Stomach (tissue), 9 donors: ENCODE measurements around the gene EAF1. TPM values are rescaled to one million over a fixed set of nuclear protein-coding genes. Genes with fewer than 3 reads are reported as not detected.

Experiments used
- DNase-seq, 2 donors: peaks; one replicate each; pipeline versions ENCODE4 v3.0.0 to v3.0.0-alpha.2; 2013 to 2019
- H3K27ac ChIP-seq, 5 donors: fragments of 200-600 bp in 4 of 5; sonication (generic) in 4 of 5; one replicate each; pipeline ENCODE4 v1.5.1; 2013 to 2019; ENCODE audit warnings: mild to moderate bottlenecking in 1 of 5, moderate library complexity in 1 of 5
- H3K27me3 ChIP-seq, 3 donors: fragments of 200-600 bp; sonication (generic); one replicate each; pipeline ENCODE4 v1.5.1; 2017 to 2019; ENCODE audit warnings: mixed run types in 1 of 3
- H3K36me3 ChIP-seq, 4 donors: fragments of 200-600 bp; sonication (generic); 1 replicate in 3 of 4; 2 replicates in 1 of 4; pipeline ENCODE4 v1.5.1; 2016 to 2019
- H3K4me1 ChIP-seq, 4 donors: fragments of 200-600 bp; sonication (generic); one replicate each; pipeline ENCODE4 v1.5.1; 2016 to 2019
- H3K4me3 ChIP-seq, 4 donors: fragments of 200-600 bp; sonication (generic) in 3 of 4; one replicate each; pipeline ENCODE4 v1.5.1; 2016 to 2019; ENCODE audit warnings: mild to moderate bottlenecking in 1 of 4
- H3K9me3 ChIP-seq, 4 donors: fragments of 200-600 bp; sonication (generic); one replicate each; pipeline ENCODE4 v1.5.1; 2016 to 2019
- EP300 ChIP-seq: sonication (generic); formaldehyde crosslinking; IDR thresholded peaks from one replicate; pipeline ENCODE4 v1.6.1; 2017; ENCODE audit warnings: antibody characterized with exemption
- POLR2A ChIP-seq, 4 donors: fragments of 450-650 bp; IDR thresholded peaks; one replicate each; pipeline ENCODE4 v1.6.1; 2016; ENCODE audit warnings: antibody characterized with exemption in 4 of 4, control low read depth in 2 of 4, mild to moderate bottlenecking in 1 of 4, moderate library complexity in 1 of 4
- POLR2AphosphoS5 ChIP-seq, 3 donors: sonication (generic); formaldehyde crosslinking; IDR thresholded peaks; one replicate each; pipeline ENCODE4 v1.6.1; 2016; ENCODE audit warnings: antibody characterized with exemption in 3 of 3
- WGBS, 5 donors: extraction: QIAGEN DNeasy Blood & Tissue Kit in 3 of 5; methylation state at CpG; one replicate each; pipeline versions ENCODE4 v1.1.5 to v1.1.7; 2013 to 2018; 5-methylcytosine and 5-hydroxymethylcytosine counted together
- intact Hi-C: fragments of 100-400 bp; cut with DNase I; formaldehyde crosslinking; loops from one replicate; pipeline ENCODE4 v1.15.1; 2023; ENCODE audit warnings: low total_unique reads
- polyA plus RNA-seq, 3 donors: library from polyadenylated mRNA; stranded (reverse); fragments of 200-250 nt; gene quantifications; one replicate each; pipeline ENCODE4 v1.2.3, GENCODE V29; 2013
- total RNA-seq, 5 donors: library from RNA; depleted of rRNA; stranded (reverse); fragments of >200 nt; gene quantifications; one replicate each; pipeline versions ENCODE4 v1.1.0 to v1.2.3, GENCODE V29; 2014 to 2016
- TF ChIP-seq, protein P1 (sequence below), 7 experiments: fragments of 450-650 bp in 4 of 7; fragments of 200-600 bp in 3 of 7; sonication (generic) in 3 of 7; IDR thresholded peaks; one replicate each; pipeline ENCODE4 v1.5.1; 2016 to 2019; ENCODE audit warnings: antibody characterized with exemption in 7 of 7, control low read depth in 2 of 7, mild to moderate bottlenecking in 1 of 7
- donor health status: healthy with polysubstance abuse.
- donor health status: Bipolar disorder and iron deficiency.
- donor health status: healthy.

EAF1 gene
- total and polyA plus RNA-seq, 8 donors = 1.8 to 62.9 (median 15.9) TPM

DNA sequence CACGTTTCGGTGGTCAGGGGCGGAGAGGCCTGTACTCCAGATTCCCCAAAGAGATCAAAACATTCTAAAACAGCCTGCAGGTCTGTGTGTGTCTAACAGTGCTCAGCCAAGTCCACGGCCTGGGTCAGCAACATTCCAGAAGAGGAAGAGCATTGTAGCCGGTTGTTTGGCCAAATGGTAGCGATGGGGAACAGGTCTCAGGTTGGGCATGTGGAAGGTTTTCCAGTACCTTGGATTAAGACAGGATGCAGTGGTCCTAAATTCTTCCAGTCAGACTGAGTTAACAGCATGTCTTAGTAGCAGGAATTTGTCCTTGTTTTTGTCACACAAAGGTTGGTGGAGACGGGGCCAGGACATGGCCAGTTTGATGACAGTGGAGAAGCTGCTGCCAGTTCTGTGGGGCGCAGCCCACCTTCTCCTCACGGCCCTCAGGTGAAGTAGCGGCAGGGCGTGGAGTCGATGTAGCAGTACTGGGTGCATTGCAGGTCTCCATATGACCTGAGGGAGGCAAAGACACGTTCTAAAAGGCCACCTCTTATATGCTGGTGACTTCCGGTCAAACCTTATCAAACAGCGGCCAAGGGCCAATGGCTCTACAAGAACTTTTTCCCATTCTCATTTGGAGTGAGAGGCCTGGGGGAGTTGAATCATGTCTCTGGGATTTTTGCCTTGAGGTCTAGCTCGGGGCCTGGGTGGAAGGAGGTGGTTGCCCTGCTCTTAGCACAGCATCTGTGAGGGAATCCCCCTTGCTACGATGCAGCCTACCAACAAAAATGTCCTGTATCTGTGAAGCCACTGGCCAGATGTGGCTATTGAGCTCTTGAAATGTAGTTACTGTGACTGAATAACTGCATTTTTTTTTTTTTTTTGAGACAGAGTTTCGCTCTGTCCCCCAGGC, 24.1 kb downstream of the EAF1 start:
- intact Hi-C loops = no loop called here
- H3K36me3 ChIP-seq = peaks cover 0 to 57% (median 21%) of the 10 kb centered on the region in 4 donors
- no peaks in the 10 kb centered on the region for H3K4me1 ChIP-seq
- no peaks in the 10 kb centered on the region for H3K27me3 ChIP-seq
- H3K9me3 ChIP-seq = no peaks in the 10 kb centered on the region
- H3K4me3 ChIP-seq = no peak overlapping the region
- H3K27ac ChIP-seq = no peak overlapping the region
- no peak for DNase-seq
- 89 to 94% (median 90%) methylated on average over 18 of the region's 18 CpGs for WGBS, 5 donors
- TF ChIP-seq, protein P1, sequence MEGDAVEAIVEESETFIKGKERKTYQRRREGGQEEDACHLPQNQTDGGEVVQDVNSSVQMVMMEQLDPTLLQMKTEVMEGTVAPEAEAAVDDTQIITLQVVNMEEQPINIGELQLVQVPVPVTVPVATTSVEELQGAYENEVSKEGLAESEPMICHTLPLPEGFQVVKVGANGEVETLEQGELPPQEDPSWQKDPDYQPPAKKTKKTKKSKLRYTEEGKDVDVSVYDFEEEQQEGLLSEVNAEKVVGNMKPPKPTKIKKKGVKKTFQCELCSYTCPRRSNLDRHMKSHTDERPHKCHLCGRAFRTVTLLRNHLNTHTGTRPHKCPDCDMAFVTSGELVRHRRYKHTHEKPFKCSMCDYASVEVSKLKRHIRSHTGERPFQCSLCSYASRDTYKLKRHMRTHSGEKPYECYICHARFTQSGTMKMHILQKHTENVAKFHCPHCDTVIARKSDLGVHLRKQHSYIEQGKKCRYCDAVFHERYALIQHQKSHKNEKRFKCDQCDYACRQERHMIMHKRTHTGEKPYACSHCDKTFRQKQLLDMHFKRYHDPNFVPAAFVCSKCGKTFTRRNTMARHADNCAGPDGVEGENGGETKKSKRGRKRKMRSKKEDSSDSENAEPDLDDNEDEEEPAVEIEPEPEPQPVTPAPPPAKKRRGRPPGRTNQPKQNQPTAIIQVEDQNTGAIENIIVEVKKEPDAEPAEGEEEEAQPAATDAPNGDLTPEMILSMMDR (IDR thresholded peaks at IDR 0.05) = no peak
- no peak for TF ChIP-seq POLR2A (IDR thresholded peaks at IDR 0.05)
- TF ChIP-seq POLR2AphosphoS5 (IDR thresholded peaks at IDR 0.05) = no peak
- no peak for TF ChIP-seq EP300

DNA sequence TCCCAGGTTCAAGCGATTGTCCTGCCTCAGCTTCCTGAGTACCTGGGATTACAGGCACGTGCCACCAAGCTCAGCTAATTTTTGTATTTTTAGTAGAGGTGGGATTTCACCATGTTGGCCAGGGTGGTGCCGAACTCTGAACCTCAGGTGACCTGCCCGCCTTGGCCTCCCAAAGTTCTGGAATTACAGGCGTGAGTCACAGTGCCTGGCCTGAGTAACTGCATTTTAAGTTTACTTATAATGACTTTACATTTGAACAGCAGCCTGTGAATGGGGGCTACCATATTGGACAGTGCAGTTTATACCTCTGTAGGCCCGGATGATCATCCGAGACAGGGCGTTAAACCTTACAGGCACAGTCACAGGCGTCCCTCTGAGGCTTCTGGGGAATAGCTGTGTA, 24.8 kb downstream of the EAF1 start:
- Histone ChIP-seq H3K36me3 (peaks cover 0 to 57% (median 21%) of the 10 kb centered on the region in 4 donors), H3K4me1 (no peaks in the 10 kb centered on the region), H3K9me3 (no peaks in the 10 kb centered on the region), H3K27me3 (no peaks in the 10 kb centered on the region), H3K27ac (no peak overlapping the region), H3K4me3 (no peak overlapping the region)
- 84 to 93% (median 89%) methylated on average over 9 of the region's 9 CpGs for WGBS, 5 donors
- intact Hi-C loops = no loop called here
- TF ChIP-seq, protein P1 (IDR thresholded peaks at IDR 0.05) = no peak
- TF ChIP-seq EP300 = no peak
- TF ChIP-seq POLR2AphosphoS5 (IDR thresholded peaks at IDR 0.05) = no peak
- TF ChIP-seq POLR2A (IDR thresholded peaks at IDR 0.05) = no peak
- DNase-seq = no peak

DNA sequence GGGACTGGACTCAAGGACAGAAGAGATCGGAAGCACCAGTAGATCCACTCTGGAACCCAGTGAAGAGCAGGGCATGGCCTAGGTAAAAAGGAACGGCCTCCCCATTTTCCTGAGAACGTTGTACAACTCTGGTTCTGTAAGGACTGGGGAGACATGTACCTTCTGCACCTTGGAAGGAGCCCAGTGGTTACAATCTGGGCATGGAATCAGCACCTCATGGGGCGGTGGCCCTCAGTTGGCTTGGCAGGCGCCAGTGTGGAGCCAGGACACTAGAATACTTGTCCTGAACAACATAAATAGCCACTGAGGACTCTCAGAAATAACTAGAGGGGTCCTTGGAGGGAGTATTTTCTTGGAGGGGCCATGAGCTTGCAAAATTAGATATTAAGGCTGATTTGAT, 25.6 kb downstream of the EAF1 start:
- Histone ChIP-seq H3K4me1 (no peaks in the 10 kb centered on the region), H3K27ac (no peak overlapping the region), H3K9me3 (no peaks in the 10 kb centered on the region), H3K4me3 (no peak overlapping the region), H3K36me3 (peaks cover 0 to 57% (median 21%) of the 10 kb centered on the region in 4 donors), H3K27me3 (no peaks in the 10 kb centered on the region)
- DNase-seq = no peak
- 88 to 95% (median 93%) methylated on average over 5 of the region's 5 CpGs for WGBS, 5 donors
- no peak for TF ChIP-seq POLR2A (IDR thresholded peaks at IDR 0.05)
- no peak for TF ChIP-seq POLR2AphosphoS5 (IDR thresholded peaks at IDR 0.05)
- TF ChIP-seq, protein P1 (IDR thresholded peaks at IDR 0.05) = no peak
- no peak for TF ChIP-seq EP300
- intact Hi-C loops = no loop called here

DNA sequence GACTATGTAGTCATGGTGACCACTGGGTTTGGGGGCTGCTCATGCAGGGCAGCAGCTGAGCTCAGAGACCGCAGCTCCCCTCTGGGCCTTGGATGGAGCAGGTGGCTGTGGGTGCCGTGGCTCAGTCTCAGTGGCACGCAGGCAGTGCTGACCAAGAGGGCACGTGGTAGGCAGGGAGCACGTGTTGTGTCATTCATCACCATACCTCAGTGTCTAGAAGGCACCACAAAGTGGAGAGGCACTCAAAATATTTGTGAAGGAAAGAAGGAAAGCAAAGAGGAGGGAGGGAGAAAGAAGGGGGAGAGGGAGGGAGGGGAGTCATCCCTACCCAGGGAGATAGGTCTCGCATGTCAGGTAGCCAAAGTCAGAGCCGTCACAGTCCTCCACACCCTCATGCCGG, 26.1 kb downstream of the EAF1 start:
- Histone ChIP-seq H3K27ac (no peak overlapping the region), H3K27me3 (no peaks in the 10 kb centered on the region), H3K36me3 (peaks cover 0 to 57% (median 21%) of the 10 kb centered on the region in 4 donors), H3K9me3 (no peaks in the 10 kb centered on the region), H3K4me1 (no peaks in the 10 kb centered on the region), H3K4me3 (no peak overlapping the region)
- WGBS, 5 donors = 80 to 97% (median 92%) methylated on average over 8 of the region's 8 CpGs
- TF ChIP-seq, protein P1 (IDR thresholded peaks at IDR 0.05) = no peak
- TF ChIP-seq POLR2AphosphoS5 (IDR thresholded peaks at IDR 0.05) (no peak), POLR2A (IDR thresholded peaks at IDR 0.05) (no peak), EP300 (no peak)
- intact Hi-C loops = no loop called here
- DNase-seq = no peak
